Muscle of back (tissue), 11 donors: ENCODE results near the gene ZBTB7C. TPM values are rescaled to one million over a fixed set of nuclear protein-coding genes. Genes with fewer than 3 reads are reported as not detected.

ENCODE experiments used
- DNase-seq, 3 donors: peaks; one replicate each; pipeline versions ENCODE4 v3.0.0 to v3.0.0-alpha.2; 2013
- polyA plus RNA-seq, 10 donors: library from polyadenylated mRNA; unstranded; fragments of 120-200 nt; gene quantifications; one replicate each; pipeline ENCODE4 v1.2.1, GENCODE V29; 2013; ENCODE audit not compliant: insufficient read length in 10 of 10

The ZBTB7C gene
- polyA plus RNA-seq, 10 donors: 2.6 to 5.8 (median 3.8) TPM

GRCh38 chr18:48219037-48219809, 190.0 kb downstream of the ZBTB7C start:
- DNase-seq: no peak

DNA sequence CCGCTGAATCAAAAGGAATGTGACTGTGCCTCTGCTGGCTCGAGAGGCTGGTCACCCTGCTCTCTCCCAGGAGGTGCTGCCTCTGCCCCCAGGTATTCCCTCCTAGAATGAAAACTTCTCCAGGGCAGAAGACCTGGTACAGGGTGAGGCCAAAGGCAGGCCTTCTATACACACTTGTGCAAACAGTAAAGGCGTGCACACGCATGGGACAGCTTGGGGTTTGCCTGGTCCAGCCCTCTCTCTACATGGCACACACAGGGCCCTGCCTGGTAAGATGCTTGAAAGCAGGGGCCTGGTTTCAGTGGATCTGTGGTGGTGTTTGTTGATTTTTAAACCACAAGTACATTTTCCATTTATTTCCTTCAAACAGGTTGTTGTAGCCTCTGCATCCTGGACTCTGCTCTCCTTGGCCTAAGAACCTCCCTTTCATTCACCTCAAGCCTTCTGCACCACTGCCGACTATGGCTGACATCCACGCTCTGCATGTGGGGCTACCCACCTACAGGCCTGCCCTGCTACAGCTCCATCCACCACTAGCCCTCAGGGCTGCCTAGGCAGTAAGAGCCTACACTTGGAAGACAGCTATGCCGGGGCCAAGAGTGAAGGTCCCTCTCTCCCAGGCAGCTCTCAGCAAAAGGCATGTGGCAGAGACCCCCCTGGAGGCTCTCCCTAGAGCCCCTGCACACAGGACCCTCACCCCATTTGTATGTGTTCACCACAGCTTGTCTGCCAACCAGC, 190.7 kb downstream of the ZBTB7C start:
- no peak for DNase-seq

DNA sequence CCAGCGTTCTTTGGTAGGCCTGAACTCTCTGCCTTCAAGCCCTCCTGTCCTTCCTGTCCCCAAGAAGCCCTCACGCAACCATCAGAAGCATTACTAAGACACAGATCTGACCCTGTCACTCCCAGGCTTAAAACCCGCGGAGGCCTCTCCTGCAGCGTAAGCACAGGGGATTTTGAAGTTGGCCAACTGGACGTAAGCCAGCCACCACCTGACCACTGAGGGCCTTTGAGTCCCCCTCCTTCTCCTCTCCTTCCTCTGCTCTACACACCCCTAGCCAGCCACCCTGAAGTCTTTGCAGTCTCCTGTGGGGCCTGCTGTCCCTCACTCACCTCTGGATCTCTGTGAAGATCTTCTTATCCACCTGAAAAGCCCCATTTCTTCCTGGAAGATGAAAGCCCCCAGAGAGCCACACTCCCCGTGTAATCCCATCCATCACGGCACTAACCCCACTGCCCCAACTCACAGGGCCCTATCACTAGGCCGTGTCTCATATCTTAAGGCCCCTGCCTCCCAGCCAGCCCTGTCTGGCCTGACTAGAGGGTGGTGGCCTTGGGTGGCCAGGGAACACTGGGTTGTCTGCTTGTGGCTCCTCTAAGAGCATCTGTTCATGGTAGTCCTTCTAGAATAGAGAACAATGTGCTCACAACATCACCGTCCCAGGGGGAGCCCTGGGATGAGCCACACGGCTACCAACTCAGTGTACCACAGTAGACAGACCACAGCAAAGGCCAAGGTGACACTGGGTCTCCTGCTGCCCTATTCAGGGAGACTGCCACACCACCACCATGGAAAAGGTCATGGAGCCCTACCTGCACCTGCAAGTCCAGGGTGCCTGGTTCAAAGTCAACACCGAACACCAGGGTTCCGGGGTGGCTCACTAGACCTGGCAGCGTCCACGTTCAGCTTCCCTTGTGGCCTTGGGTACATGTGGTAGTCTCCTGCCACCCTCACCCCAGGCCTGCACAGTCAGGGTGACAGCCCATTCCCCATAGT, 191.6 kb downstream of the ZBTB7C start:
- peak in 1 of 3 donors; percentile 39 for DNase-seq

GRCh38 chr18:48216639-48217257, 192.4 kb downstream of the ZBTB7C start:
- DNase-seq: peak in 1 of 3 donors; percentile 25

DNA sequence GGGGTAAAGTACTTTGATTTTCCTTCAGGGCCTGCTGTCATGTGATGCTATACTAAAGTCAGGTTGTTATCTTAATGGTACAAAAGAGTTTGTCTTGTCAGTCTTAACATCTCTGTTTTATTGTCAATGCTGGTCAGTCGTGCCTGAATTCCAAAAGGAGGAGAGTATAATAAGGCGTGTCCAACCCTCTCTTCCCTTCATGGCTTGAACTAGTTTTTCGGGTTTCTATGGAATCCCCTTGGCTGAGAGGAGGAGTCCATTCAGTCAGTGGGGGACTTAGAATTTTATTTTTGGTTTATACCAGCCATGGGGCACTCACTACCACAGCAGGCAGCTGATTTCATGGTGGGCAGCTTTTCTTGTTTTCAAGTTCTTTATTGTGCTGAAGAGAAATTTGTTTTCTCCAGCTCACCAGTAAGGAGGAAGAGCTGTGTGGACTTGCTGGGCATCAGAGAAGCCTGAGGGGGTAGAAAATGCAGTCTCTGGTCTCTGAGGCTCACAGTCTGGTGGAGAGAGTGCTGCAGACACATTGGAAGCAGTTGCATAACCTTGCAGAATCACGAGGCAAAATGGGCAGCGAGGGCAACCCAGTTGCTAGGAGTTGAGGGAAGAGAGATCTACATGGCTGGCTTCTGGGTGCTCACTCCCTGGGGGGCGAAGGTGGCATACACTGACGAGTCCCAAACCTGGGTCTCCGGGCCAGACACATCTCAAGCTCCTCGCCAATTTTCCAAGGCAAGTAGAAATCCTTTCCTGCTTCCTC, 193.1 kb downstream of the ZBTB7C start:
- DNase-seq: no peak

DNA sequence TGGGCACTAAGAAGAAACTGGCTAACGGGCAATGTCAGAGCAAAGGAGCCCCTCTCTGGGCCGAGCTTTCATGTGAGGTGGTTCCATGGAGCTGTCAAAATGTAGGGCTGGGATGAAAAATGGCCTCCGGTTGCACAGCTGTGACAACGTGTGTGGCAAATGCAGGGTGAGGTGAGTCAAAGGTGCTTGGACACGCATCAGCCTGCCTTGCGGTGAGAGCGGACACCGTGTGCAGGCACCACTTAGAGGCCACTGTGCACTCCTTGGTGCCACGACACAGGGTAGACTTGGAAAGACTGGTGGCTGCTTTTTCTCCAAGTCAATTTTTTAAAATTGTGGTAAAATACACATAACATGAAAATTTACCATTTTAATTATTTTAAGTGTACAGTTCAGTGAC, 195.4 kb downstream of the ZBTB7C start:
- no peak for DNase-seq

GRCh38 chr18:48208432-48209140, 200.6 kb downstream of the ZBTB7C start:
- no peak for DNase-seq

DNA sequence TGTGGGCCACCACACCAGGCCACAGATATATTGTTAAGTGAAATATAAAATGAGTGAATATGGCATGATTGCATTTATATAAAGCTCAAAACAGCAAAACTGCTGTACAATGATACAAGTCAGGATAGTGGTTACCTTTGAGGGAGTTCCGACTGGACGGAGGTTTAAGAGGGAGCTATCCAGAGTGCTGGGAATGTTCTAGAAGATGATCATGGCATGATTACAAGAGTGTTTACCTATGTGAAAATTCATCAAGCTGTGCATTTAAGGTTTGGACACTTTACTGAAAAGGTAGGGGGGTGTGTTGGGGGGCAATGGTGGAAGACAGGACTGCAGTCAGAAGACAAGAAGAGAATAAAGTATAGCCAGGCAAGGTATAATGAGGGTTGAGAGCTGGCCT, 201.4 kb downstream of the ZBTB7C start:
- no peak for DNase-seq

DNA sequence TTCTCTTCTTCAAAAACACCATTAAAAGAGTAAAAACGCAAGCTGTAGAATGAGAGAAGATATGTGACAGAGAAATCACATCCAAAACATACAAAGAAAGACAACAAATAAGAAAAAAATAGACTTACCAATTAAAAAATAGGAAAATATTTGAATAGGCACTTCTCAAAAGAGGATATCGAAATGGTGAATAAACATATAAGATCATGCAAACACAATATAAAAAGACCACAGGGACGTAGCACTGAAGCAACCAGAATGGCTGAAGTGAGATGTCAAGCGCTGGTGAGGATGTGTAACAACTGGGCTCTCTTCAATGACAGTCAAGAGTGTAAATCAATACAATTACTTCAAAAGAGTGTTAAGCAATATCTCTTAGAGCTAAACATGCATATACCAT, 202.3 kb downstream of the ZBTB7C start:
- no peak for DNase-seq

- no peak for DNase-seq
Measured at GRCh38 chr18:48203961-48204666, 205.1 kb downstream of the ZBTB7C start.

DNA sequence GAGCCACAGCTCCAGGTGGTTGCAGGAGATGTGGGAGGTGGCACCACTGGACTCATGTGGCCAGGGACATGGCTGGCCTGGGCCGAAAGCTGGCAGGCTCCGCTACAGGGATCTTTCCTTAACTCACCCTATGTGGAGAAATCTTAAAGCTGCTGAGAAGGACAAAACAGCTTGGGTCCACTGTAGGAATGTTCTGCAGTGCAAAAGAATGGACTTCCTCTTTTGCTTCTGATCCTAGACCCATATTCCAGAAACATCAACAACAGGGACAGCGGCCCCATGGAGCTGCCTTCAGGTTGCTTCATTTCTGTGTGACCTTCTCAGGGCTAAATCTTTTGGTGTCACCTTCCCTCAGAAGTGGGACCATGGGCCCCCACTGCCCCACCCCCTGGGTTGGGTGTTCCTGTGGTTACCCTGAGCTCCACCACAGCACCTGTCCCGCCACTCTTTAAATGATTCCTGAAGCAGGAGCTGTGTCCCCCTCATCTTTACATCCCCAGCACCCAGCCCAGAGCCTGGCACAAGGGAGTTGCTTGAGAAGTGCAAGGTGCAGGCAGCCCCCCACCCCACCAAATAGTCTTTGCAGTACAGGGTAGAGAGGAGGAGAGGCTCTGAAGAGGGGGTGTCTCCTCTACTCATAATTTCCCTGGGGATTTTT, 205.8 kb downstream of the ZBTB7C start:
- no peak for DNase-seq

- DNase-seq: no peak
Measured at GRCh38 chr18:48202350-48203260, 206.6 kb downstream of the ZBTB7C start.

- no peak for DNase-seq
Measured at GRCh38 chr18:48202006-48202348, 207.2 kb downstream of the ZBTB7C start.

- DNase-seq: no peak
Measured at GRCh38 chr18:48201337-48202005, 207.7 kb downstream of the ZBTB7C start.

DNA sequence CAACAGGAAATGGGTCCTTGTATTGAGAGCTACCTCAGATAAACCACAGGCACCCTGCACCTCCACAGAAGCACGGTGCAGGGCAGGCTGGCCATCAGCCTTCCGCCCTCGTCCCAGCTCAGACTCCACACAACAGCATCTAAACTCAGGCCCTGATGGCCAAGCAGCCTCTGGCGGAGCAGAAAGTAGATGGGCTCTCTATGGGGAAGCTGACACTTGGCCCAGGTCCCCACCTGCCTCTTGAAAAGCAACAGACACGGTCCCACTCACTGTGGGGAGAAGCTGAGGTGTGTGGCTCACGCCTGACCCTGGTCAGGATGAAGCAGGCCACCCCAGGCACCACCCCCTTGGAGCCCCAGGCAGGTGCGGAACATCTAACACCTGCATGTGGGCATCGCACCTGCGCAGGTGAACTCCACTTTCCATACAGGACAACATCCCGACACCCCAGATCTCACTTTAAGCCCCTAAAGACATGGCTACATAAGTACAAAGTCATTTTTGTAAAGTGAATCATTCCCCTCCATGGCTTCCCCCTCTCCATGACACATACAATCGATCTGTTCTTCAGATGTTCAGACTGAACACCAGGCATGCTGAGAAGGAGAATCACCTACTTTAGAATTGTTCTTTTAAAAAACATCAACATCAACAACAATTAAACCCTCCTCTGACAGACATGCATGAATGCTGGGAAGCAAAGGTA, 208.4 kb downstream of the ZBTB7C start:
- no peak for DNase-seq

GRCh38 chr18:48199399-48199798, 209.8 kb downstream of the ZBTB7C start:
- DNase-seq: no peak

DNA sequence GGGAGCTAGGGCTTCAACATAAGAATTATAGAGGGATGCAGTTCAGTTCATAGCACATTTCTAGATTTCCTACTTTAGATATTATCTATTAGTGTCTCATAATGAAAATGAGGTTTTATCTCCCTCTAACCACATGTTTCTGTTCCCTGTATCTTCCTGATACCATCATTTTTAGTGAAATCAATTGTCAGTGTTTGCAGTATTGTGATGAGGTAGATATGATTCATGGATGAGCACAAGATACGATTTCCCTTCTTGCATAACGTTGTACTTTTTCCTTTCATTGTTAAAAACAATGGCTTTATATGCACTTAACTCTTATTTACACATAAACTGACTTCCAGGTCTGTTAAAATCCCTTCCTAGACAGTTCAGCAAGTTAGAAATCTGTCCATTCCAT, 211.4 kb downstream of the ZBTB7C start:
- DNase-seq: no peak
